HG03135 (cell line): Measurements from ENCODE around the gene STK25.
"Not testable (repeated sequence)": the region's sequence is repeated elsewhere in the genome, so short reads cannot be mapped to it uniquely, and the experiment has no call there.

Experiments
- ATAC-seq: cut with Tn5 transposase; IDR thresholded peaks from one replicate; pipeline ENCODE4 v1.9.1; 2021; ENCODE audit warnings: mild to moderate bottlenecking, moderate library complexity; ENCODE audit not compliant: unreplicated experiment

STK25 gene

DNA sequence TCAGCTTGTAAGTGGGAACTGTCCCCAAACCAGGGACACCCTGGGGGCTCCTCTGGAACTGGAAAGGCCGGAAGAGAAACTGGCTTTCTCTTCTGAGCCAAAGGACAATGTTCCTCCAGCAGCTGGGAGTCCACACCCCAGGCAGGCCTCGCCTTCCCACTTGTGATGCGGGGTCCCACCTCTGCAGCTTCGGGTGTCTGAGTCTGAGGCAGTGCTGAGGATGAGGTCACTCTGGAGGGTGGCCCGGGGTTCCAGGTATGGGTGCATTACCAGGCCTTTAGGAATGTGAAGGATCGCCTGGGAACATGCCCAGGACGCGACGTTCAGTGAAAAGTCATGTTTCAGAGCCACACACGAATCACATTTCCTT is 32.0 kb upstream of the STK25 start:
- ATAC-seq: no peak

DNA sequence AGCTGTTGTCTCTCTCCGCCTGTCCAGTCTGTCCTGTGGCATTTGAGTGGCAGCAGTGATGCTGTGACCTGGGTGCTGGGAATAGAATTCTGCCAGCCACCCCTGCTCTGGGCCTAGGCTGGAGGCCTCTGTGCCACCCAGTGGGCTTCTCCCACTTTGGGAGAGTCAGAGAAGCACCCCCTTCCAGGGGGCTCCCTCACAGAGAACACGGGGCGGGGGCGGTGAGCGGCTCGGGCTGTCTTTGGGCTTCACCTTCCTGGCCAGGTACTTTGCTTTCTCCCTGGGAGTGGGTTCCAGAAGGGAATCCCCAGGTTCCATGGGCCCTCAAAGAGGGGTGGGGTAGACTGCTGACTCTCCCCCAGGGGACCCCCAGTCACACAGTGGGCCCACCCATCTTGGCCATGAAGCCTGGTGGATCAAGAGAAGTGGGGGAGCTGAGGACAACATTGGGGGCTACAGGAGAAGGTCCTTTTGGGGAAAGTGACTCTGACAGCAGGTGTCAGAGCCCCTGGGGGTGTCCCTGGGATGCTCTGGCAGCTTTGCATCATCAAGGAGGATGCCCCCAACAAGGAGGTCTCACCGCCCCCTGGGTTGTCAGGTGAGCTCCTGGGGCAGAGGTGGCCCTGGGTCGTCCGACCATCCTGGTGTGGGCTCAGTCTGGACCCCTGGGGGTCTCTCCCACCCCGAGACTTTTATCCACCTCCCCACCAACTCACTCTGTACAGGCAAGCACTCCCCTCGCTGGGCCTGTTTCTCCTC is 31.4 kb upstream of the STK25 start:
- no peak for ATAC-seq

DNA sequence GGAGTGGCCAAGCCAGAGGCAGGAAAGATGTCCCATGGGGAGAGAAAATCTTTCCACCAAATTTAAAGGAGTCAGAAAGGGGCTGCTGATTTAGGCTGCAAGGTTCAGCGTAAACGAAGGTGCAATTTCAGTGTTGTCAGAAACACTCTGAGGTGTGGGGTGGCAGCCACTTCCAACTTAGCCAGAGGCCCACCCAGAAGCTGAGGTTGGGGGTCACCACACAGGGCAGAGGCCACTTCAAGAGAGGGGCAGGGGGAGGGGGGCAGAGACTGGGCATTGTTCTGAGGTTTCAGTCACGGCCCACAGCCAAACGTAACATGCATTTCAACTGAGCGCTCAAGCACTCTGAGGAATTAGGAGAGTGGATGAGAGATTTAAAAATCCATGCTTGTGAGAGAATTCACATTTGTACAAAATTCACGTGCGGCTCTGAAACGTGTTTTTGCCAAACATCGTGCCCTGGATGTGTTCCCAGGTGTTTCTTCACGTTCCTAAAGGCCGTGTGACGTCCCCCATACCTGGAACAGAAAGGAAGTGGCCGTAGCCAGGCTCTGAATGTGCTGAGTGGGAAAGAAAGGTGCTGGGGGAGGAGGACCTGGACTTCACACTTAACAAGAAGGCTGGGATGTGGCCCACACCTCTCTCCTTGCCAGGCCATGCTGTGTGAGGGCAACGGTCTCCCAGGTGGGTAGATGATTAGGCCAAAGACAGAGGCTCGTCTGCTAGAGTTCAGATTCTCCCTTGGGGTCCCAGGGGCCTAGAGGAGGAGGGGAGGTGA is 30.6 kb upstream of the STK25 start:
- no peak for ATAC-seq

DNA sequence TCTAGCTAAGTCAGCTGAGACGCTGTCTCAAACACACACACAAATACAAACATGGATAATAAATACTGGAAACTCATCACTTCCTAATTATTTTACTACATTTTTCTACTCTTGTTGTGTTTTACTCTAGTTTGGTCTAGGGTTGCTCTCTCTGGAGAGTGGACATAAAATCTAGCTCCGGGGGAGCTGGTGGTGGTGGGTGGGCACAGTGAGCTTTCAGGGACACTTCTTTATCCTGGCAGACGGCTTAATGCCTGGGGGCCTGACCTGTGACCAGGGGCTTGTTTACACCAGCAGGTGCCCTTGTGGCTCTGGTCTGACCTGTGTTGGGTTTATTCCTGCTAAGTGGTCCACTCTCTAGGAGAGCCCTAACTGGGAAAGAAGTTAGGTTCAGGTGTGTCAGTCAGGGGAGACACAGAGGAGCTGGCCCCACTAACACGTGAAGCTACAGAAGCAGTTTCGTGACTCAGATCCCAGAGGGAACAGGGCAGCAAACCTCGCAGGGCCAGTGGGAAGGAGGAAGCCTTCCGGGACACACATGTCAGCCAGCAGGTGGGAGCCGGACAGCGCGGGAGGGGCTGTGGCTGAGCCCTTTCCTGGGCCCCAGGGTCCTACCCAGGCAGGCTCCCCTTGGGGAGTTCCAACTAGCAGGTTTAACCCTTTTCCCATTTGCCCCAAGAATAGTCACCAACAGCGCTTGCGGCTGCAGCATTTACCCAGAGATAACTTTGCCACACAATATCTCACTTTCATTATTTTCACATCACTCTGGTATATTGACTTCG is 27.7 kb upstream of the STK25 start:
- no peak for ATAC-seq

DNA sequence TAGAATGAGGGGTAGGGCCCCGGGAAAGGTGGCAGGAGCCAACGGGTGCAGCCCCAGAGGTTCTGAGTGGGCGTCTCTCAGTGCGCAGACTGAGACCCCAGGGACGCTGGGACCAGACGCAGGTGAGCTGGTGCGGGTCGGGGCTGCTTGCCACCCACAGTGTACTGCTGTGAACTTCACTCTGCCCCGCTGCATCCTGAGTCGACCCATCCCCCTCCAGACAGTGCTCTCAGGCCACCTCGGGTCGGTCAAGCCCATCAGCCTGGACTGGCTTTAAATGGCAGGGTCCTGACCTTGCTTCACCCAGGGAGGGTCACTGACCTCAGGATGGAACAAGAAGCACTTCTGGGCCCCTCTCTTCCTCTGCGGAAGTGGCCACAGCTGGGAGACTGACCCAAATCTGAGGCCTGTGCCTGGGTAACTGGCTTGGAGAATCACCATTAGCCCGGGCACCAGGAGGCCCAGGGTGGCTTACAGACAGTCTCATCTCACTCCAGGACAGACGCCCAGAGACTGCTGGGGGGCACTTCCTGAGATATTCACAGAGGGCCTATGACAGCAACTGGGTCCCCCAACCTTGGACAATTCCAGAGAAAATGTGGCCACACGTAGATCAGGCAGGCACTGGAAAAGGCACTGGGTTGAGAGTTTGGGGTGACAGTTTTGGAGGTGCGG is 26.5 kb upstream of the STK25 start:
- no peak for ATAC-seq

DNA sequence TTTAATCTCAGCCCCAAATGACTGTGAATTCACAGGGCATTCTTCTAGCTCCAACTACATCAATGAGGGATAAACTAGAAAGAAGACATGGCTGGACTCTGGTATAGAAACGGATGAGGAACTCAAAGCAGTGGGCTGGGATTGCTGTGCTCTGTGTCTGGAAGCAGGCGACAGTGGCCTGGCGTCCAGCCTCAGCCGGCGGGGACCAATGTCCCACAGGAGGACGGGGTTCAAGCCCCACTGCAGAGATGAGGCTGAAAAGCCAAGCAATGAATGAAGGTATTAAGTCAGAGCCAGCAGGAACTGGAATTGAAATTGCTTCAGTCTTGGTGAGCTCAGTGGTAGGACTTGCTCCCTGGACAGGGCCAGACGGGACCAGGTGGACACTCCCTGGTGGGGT is 25.9 kb upstream of the STK25 start:
- ATAC-seq: no peak

DNA sequence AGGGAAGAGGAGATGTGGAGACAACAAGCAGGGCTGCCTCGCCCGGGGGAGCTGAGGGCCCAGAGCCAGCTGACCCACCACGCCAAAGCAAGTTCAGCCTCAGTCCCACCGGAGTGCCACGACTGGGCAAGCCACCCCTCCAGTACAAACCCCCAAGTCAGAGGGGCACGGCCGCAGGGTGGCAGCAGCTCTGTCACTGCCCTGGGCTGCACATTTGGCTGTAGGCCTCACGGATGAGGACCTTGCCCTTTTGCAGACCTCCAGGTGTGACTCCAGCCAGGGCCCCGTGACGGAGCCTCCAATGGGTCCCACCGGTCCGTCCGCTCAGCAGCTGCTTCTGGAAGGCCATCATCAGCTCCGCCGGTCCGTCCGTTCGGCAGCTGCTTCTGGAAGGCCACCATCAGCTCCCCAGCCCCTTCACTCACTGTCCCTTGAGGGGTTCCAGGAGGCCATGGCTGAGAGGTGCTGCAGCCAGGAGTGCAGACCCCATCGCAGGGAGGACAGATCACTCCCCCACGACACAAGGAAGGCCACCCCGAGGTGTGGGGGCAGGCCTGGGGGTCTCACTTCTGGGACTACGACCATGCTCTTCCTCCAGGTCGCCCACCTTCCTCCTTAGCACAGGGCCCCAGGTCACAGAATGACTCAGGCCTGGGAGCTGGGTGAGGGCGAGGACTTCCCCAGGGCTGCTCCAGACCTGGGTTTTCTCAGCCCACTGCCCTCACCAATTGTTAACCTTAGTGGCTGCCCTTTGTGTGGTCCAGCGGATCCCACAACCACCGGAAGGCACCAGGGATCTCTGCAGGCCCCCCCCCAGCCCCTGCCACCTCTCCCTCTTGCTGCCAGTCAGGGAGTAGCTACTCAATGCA is 24.6 kb upstream of the STK25 start:
- ATAC-seq: no peak

DNA sequence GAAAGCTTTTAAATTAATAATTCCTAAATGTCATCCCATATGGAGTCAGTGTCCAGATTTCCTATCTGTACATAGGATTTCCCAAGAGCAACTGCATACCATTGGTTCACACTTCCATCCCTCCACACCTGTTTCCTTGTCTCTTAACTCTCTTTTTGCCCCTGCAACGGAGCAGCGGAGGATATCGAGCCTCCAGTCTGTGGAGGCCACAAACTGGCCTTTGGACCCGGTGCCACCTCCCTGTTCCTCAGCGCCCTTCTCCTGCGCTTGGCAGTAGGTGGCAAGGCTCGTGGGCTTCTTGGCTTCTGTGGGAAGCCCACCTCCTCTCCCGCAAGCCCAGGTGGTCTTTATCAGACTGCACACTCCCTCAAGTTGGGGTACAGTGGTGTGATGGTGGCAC is 23.8 kb upstream of the STK25 start:
- ATAC-seq: no peak

DNA sequence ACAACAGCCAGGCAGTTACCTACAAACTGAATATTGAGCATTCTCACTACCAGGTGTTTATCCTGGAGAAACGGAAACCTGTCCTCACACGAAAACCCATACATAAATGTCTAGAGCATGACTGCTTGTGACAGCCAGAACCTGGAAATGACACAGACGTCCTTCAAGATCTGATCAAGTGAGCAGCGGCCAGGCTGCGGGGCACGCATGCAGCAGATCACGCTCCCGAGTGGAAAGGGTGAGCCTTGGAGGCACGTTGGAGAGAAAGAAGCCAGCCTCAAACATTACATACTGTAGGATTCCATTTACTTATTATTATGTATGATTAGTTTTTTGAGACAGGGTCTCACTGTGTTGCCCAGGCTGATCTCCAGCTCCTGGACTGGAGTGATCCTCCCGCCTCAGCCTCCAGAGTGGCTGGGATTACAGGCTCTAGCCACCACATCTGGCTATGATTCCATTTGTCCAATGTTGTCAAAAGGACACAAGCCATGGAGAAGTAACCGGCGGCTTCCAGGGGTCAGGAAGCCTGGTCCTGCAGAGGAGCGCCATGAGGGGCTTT is 22.9 kb upstream of the STK25 start:
- ATAC-seq: no peak

DNA sequence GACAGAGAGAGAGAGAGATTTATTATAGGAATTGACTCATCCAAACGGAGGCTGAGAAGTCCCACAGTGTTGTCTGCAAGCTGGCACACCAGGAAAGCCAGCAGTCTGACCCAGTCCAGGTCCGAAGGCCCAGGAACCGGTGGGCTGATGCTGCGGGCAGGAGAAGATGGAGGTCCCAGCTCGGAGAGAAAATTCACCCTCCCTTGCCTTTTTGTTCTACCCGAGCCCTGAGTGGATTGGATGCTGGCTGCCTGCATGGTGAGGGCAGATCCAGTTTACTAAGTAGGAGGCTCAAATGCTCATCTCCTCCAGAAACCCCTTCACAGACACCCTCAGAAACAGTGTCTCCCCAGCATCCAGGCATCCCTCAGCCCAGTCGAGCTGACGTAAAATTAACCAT is 22.2 kb upstream of the STK25 start:
- ATAC-seq: no peak

DNA sequence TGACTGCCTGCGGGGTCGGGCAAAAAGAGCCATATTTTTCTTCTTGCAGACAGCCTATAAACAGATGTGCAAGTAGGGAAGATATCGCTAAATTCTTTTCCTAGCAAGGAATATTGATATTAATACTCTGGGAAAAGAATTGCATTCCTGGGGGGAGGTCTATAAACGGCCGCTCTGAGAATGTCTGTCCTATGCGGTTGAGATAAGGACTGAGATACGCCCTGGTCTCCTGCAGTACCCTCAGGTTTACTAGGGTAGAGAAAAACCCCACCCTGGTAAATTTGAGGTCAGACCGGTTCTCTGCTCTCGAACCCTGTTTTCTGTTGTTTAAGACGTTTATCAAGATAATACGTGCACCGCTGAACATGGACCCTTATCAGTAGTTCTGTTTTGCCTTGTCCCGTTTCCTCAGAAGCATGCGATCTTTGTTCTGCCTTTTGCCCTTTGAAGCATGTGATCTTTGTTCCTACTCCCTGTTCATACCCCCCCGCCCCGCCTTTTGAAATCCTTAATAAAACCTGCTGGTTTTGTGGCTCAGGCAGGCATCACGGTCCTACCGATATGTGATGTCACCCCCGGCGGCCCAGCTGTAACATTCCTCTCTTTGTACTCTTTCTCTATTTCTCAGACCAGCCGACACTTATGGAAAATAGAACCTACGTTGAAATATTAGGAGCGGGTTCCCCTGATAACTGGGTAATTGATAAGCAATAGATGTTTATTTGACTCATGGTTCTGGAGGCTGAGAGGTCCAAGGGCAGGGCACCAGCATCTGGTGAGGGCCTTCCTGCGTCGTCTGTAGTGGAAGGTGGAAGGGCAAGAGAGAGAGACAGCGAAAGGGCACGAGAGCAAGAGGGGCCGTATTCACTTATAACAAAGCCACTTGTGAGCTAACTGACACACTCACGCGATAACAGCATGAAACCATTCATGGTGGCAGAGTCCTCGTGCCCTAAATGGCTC is 17.7 kb upstream of the STK25 start:
- ATAC-seq: not testable (repeated sequence)

DNA sequence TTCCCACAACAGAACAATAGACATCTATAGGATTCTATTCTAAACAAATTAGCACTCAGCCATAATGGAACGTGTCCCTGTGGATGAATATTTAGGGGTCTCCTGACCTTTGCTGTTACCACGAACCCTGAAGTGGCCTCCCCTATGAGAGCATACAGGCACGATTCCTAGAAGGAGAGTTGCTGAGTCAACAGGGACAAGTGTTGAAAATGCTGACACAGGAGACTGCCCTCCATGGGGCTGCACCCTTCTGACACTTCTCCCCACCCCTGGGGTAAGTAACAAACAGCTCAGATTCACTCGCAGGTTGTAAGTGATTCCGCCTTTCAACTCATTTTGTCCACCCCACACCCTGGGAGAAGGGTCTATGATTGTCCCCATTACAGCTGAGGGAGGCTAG is 14.1 kb upstream of the STK25 start:
- no peak for ATAC-seq

DNA sequence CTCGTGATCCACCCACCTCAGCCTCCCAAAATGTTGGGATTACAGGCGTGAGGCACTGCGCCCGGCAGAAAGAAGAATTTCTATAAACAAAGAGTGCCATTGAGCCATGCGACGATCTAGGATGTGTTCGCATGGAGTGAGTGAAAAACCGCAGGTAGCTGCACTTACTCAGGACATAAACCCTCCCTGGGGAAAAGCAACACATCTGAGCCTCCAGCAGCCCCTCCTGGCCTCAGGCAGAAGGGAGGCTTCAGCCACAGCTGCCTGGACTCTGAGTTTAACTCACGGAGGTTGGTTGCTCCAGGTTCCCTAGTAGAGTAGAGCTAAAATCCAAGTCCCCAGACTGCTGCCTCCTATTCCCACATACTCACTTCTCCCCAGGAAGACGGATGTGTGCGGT is 11.3 kb upstream of the STK25 start:
- no peak for ATAC-seq

DNA sequence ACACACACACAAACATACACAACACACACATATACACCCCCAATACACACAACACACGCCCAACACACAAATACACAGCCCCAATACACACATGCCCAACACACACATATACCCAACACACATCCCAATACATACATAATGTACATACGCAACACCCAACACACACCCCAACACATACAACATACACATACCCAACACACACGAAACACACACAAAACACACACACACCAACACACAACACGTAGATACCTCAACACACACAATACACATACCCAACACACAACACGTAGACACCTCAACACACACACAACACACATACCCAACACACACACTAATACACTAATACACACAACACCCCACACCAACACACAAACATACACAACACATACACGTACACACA is 8.9 kb upstream of the STK25 start:
- no peak for ATAC-seq

DNA sequence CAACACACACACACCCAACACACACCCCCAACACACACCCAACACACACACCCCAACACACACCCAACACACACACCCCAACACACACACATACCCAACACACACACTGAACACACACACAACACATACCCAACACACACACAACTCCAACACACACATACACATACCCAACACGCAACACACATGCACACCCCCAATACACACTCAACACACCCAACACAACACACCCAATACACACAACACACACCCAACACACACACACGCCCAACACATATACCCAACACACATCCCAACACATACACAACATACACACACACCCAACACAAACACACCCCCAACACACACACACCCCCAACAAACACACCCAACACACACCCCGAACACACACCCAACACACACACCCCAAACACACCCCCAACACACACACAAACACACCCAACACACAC is 8.2 kb upstream of the STK25 start:
- no peak for ATAC-seq

DNA sequence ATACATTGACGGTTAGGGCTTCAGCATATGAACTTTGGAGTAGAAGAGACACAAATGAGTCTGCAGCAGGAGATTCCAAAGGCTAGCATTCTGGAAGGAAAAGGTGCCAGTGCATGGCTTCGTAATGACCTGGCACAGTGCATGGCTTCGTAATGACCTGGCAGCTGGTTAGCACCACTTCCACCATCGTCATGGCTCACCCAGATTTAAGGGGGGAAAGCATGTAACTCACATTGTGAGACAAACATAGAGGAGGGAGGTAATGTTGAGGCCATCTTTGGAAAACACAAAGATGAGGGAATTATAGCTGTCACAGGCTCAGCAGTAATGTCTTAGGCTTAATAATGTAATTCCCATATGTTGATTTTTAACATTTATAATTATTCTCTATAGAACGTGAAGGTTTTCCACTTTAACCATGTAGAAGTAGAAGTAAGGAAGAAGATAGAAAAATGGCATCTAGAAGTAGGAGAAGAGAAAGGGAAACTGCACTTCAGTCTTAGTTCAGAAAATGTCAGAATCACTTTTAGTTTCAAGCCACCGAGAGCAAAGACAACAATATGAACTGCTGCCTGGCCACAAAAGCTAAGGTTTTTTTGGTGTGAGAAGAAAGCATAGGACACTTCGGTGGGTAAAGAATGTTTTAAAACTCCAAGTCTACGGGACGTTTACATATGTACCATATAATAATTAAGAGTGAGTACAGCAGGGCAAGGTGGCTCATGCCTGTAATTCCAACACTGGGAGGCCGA is 6.8 kb upstream of the STK25 start:
- ATAC-seq: peak; percentile 62

DNA sequence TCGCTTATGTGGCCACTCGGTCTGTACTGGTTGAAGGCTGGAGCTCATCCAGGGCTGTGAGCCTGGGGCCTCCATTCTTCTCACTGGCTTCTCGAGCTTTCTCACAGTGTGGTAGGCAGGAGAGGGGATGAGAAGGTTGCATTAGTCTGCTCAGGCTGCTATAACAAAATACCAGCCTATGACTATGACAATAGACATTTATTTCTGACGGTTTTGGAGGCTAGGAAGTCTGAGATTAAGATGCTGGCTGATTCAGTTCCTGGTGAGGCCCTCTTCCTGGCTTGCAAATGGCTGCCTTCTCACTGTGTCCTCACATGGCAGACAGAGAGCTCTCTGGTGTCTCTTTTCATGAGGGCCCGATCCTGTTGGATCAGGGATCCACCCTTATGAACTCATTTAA is 6.2 kb upstream of the STK25 start:
- ATAC-seq: no peak

DNA sequence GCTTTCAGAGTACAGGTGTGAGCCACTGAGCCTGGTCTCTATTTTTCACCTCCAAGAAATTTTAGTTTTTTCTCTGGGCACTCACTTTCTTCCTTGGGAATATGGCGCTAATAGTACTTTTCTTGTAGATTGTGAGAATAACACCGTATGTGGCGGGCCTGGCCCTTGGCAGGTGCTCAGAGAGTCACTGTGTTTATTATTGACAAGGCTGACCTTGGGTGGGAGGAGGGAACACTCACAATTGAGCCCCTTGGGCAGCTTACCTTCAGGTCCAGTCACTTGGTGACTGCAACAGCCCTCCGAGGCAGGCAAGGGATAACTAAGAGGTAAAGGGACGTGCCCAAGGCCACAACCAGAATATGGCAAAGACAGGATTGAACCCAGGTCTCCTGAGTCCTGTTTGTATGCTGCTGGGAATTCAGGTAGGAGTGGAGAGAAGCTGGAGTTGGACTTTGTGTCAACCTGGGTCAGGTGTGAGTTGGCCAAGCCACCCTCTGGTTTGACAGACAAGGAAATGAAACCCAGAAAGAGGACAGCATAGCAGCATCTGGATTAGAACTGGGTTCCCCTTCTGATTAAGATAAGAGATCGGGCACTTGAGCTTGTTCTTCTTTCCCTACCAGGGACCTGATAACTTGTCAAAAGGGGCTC is 2.8 kb upstream of the STK25 start:
- ATAC-seq: no peak
